Stimulated activated CD8-positive, alpha-beta memory T cell treated with anti-CD3 and anti-CD28 coated beads, Interleukin-4, amount 100 ng/mL, for 4 hours (primary cell): Measurements from ENCODE around the gene KRT28.
"Not testable (repeated sequence)": the region's sequence is repeated elsewhere in the genome, so short reads cannot be mapped to it uniquely, and the experiment has no call there.

Experiments used
- DNase-seq, 2 donors: peaks; one replicate each; pipeline ENCODE4 v3.0.0-alpha.2; 2020; ENCODE audit warnings: low read depth in 2 of 2, low spot score in 1 of 2

KRT28 gene

DNA sequence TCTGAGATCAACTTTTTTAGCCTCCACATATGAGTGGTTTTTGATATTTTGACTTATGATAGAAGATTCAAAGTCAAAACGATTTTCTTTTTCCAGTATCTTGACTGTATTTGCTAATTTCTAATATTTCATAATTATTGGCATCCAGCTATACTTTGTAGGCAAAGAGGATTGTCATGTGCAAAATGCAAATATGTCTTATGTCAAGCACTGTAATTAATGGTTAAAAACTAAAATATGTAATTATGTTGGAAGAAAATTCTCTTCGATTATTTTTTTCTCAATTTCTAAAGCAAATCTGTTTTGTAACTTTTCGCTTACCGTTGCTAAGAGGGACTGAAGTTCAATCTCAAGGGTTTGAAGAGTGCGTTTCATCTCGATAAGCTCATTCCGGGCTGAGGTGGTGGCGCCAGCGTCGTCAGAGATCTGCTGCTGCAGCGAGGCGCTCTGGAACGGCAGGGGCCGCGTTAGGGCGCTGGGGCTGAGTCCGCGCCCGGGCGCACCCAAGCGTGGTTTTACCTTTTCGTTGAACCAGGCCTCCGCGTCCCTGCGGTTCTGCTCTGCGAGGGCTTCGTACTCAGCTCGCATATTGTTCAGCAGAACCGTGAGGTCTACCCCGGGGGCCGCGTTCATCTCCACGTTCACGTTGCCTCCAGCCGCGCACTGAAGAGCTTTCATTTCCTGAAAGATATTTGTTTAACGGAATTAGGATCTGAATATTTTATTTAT, 20.4 kb downstream of the KRT28 start:
- no peak for DNase-seq

DNA sequence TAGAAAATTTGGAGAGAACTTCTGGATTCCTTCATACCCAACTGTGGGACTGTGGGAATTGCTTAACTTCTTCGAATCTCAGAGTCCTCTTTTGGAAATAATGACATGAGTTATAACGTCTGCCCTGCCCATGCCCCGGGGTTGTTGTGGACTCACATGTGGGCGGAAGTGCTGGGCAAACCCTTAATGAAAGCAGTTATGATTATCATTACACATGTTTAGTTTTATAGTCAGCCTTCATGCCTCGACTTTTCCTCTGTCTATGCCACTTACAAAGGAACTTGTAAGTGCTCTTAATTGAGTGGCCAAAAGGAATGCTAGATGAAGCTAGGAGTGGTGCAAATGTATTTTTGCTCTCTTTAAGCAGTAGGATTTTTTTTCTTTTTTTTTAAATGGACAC, 21.3 kb downstream of the KRT28 start:
- DNase-seq: no peak

DNA sequence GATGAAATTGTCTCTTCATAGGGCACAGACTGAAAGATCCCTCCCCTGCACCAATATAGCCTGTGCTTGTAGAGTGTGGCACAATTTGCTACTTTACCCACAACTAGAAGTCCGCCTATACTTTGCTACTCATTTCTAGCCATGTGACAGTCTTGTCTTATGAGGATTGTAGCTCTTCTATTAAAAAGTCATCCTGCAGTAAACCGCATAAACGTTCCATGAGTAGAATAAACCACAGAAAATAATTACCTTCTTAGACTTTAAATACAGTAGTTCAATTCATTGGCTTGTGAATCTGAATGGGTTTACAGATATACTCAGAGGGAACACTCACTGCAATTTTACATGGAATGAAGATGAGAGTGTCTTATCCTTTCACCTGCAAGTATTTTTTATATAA, 21.8 kb downstream of the KRT28 start:
- no peak for DNase-seq

DNA sequence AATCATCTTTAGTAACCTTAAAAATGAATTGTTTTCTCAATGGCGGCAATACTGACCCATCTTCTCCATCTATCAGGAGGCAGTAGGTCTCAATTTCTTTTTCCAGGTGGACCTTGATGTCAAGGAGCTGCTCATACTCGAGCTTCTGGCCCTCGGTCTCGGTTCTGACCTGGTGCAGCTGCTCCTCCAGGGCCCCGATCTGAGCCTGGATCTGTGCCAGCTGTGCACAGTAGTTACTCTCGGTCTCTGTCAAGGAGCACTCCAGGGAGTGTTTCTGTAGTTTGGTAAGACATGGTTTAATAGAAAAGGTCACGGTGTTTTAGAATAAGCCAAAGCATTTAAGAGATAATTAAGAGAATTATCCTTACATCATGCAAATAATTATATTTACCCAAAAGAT, 22.3 kb downstream of the KRT28 start:
- DNase-seq: no peak

DNA sequence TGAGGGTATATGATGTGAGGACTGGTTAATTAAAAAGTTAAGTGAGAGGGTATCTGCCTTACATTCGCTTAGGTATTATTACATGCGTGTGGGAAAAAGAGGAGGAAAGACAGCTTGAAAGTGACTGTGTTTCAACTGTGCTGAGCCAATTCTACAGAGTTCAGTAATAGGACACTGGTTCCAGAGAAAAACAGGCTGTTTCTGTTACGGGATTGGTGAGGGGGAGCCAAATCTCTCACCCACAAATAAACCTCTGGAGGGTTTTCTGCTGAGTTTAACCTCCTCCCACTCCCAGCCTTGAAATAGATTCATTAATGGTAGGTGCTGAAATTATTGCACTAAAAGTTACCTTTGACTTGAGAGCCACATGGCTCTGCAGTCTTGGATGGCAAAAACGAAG, 23.8 kb downstream of the KRT28 start:
- no peak for DNase-seq

DNA sequence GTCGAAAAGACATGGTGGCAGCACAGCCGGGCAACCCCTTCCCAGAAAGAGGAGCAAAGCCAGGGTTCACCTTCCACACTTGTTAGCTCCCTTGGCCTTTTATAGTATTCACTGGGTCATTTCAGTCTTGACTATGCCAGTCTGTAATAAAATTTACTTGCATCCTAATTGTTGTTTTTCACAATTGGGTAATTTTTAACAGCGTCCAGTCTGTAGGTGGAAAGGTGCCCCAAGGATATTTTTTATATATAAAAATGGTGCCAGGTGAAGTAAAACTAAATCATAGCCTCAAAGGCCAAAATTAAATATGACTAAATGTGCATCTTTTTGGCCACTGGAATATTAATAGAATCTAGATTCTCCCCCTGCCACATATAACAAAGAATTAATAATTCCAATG, 27.7 kb downstream of the KRT28 start, which contains the start of gene KRT26:
Gene KRT26, minus strand, starts transcription at position 101 of the 400 bp plus-strand sequence. Its CDS starts 88 bp downstream, at position 13.
- DNase-seq: no peak

DNA sequence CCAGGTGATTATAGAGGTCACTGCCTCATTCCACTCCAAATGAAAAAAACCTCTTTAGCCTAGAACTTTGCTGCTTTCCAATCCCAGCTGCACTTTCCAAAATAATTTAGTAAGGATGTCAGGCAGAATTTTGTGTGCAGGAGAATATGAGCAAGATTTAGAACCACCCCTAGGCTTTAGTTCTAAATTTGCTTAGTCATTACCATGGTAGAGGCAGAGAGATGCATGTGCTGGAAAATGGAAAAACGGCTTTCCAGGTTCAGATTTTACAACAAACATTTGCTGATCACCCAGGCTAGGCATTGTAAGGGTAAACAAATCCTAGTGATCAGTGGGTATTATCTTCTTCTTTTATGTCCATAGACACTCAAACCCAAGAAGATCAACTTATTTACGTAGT, 34.1 kb downstream of the KRT28 start:
- DNase-seq: no peak

DNA sequence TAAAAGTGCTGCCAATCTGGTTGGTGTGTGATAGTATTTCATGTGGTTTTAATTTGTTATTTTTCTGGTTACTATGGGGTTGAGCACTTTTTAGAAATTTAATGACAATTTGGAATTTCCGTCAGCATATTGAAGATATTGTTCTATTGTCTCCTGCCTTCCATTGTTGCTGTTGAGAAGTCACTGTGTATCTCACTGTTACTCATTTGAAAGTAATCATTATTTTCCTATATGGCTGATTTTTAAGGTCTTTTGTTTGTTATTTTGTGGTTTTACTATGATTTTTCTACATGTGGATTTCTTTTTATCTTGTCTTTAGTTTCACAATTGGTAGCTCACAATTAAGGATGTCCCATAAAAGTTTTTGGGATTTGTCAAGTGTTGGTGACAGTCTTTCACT, 36.0 kb downstream of the KRT28 start:
- DNase-seq: no peak

DNA sequence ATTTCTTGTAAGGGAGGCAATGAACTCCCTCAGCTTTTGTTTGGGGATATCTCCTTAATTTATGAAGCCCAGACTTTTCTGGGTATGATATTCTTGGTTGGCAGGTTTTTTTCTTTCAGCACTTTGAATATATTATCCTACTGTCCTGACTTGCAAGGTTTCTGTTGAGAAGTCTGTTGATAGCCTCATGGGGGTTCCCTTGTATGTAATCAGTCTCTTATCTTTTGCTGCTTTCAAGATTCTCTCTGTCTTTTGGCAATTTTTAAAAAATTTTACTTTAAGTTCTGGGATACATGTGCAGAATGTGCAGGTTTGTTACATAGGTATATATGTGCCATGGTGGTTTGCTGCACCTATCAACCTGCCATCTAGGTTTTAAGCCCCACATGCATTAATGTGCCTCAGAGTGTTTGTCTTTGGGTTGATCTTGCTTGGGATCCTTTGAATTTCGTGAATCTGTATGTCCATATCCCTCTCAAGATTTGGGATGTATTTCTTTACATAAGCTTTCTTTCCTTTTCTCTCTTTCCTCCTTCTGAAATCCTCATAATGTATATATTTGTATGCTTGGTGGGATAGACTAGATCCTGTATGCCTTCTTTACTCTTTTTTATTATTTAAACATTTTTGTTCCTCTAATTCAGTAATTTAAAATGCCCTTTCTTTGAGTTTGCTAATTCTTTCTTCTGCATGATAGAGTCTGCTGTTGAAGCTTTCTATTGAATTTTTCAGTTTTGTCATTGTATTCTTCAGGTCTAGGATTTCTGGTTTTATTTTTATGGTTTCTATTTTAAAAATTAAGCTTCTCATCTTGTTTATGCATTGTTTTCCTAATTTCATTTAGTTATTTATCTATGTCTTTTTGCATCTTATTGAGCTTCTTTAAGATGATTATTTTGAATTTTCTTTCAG, 39.4 kb downstream of the KRT28 start:
- no peak for DNase-seq

DNA sequence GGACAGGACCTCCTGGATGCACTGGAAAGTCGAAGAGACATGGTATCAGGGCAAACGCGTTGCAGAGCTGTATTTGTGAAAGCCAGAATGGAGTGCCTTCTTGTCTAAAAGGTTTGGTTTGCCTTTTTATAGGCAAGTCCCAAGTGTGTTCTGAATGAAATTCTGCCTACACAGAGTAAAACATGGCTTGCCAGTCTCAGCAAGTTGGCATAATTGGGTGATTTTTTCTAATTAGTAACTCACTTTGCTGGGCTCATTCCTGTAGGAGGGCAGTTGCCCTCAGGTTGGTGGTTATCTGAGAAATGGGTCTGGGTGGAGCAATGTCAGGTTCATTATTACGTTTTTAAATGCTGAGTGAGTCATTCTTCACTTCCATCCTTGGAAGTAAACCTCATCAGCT, 44.5 kb downstream of the KRT28 start, which contains the start of gene KRT25:
Gene KRT25, minus strand, starts transcription at position 101 of the 400 bp plus-strand sequence. Its CDS starts 60 bp downstream, at position 41.
- no peak for DNase-seq

DNA sequence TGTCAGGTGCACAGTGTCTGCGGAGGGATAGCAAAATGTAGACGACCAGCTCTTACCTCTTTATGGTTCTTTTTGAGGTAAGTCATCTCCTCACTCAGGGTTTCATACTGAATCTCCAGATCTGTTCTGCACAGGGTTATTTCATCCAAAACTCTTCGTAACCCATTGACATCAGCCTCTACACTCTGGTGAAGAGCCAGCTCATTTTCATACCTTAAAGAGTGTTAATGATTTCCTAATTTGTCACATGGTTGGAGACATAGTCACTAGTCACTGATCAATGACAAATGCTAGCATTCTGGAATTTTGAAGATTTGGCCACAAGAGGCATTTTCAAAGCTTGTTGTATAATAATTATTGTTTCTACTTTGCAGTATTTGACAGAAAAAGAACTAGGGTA, 46.0 kb downstream of the KRT28 start:
- DNase-seq: no peak

DNA sequence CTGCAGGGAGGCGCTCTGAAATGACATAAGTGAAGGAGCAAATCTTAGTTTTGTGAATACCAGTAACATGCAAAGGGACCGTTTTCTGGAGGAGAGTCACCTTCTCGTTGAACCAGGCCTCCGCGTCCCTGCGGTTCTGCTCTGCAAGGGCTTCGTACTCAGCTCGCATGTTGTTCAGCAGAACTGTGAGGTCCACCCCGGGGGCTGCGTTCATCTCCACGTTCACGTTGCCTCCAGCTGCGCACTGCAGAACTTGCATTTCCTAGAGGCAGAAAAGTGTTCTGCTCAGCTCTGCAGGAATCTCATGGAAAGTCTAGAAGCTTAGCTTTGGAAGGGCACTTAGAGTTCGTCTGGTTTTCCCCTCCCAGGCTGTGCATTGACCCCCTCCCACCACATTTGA, 48.7 kb downstream of the KRT28 start:
- no peak for DNase-seq

DNA sequence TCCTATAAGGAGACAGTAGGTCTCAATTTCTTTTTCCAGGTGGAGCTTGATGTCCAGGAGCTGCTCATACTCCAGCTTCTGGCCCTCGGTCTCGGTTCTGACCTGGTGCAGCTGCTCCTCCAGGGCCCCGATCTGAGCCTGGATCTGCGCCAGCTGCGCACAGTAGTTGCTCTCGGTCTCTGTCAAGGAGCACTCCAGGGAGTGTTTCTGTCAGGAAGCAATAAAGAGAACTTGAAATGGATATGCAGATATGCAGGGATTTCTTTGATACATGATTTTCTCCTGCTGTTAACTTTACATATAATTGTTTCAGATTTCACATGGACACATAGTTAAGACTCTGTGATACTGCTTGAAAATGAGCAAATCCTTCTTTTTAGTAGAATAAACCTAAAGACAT, 49.4 kb downstream of the KRT28 start:
- DNase-seq: no peak

DNA sequence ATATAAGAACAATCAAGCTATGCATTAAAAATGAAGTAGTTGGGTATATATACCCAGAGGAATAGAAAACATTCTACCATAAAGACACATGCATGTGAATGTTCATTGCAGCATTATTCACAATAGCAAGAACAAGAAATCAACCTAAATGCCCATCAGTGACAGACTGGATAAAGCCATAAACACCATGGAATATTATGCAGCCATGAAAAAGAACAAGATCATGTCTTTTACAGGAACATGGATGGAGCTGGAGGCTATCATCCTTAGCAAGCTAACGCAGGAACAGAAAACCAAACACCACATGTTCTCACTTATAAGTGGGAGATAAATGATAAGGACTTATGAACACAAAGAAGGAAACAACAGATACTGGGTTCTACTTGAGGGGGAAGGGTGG, 51.1 kb downstream of the KRT28 start:
- not testable (repeated sequence) for DNase-seq
